HepG2 (cell line): ENCODE data around the gene SEC31B. TPM values are rescaled to one million over a fixed set of nuclear protein-coding genes. Genes with fewer than 3 reads are reported as not detected.

Experiments used
- BRD4 ChIP-seq: sonication (generic); formaldehyde crosslinking; IDR thresholded peaks from 2 replicates; pipeline ENCODE4 v1.4.0; 2020; ENCODE audit warnings: missing genetic modification reagents
- CBFB ChIP-seq: sonication (generic); formaldehyde crosslinking; IDR thresholded peaks from 2 replicates; pipeline ENCODE4 v1.4.0; 2020; ENCODE audit warnings: missing genetic modification reagents
- CENPX ChIP-seq: sonication (generic); formaldehyde crosslinking; IDR thresholded peaks from 2 replicates; pipeline ENCODE4 v1.9.0; 2021; ENCODE audit warnings: mild to moderate bottlenecking, missing genetic modification reagents, moderate library complexity
- HIVEP1 ChIP-seq: sonication (generic); formaldehyde crosslinking; IDR thresholded peaks from 2 replicates; pipeline ENCODE4 v1.4.0; 2020; ENCODE audit warnings: mild to moderate bottlenecking, missing genetic modification reagents
- JUN ChIP-seq: sonication (generic); formaldehyde crosslinking; IDR thresholded peaks from 2 replicates; pipeline ENCODE4 v1.4.0; 2020; ENCODE audit warnings: mild to moderate bottlenecking, missing genetic modification reagents
- NCOA5 ChIP-seq: sonication (generic); formaldehyde crosslinking; IDR thresholded peaks from 2 replicates; pipeline ENCODE4 v1.4.0; 2020; ENCODE audit warnings: missing genetic modification reagents
- PHF5A ChIP-seq: IDR thresholded peaks from one replicate; pipeline ENCODE4 v1.6.1; 2018; ENCODE audit warnings: low read depth, missing genetic modification reagents; ENCODE audit not compliant: unreplicated experiment
- PITX1 ChIP-seq: sonication (generic); formaldehyde crosslinking; IDR thresholded peaks from 2 replicates; pipeline ENCODE4 v1.5.1; 2020; ENCODE audit warnings: mild to moderate bottlenecking, missing genetic modification reagents
- RAD21 ChIP-seq: fragments of 450-650 bp; formaldehyde crosslinking; IDR thresholded peaks from 2 replicates; pipeline ENCODE4 v1.5.0; 2020; ENCODE audit warnings: mild to moderate bottlenecking
- RXRA ChIP-seq: sonication (generic); formaldehyde crosslinking; IDR thresholded peaks from 2 replicates; pipeline ENCODE4 v1.5.1; 2020; ENCODE audit warnings: missing genetic modification reagents
- RXRB ChIP-seq: IDR thresholded peaks from 2 replicates; pipeline ENCODE4 v1.6.1; 2016; ENCODE audit warnings: borderline replicate concordance, missing genetic modification reagents, missing compliant biosample characterization
- SMC3 ChIP-seq: IDR thresholded peaks from 2 replicates; pipeline ENCODE4 v1.6.1; 2011; ENCODE audit warnings: low read length, improper control_type of control experiment
- SP140L ChIP-seq: sonication (generic); formaldehyde crosslinking; IDR thresholded peaks from 2 replicates; pipeline ENCODE4 v1.4.0; 2020; ENCODE audit warnings: missing genetic modification reagents, borderline replicate concordance
- STAG1 ChIP-seq: sonication (generic); formaldehyde crosslinking; IDR thresholded peaks from 2 replicates; pipeline ENCODE4 v1.4.0; 2020; ENCODE audit warnings: missing genetic modification reagents
- ZBTB20 ChIP-seq: sonication (generic); formaldehyde crosslinking; IDR thresholded peaks from 2 replicates; pipeline ENCODE4 v1.8.1; 2023; ENCODE audit warnings: missing genetic modification reagents, low read depth, mild to moderate bottlenecking, borderline replicate concordance
- ZIK1 ChIP-seq: sonication (generic); formaldehyde crosslinking; IDR thresholded peaks from 2 replicates; pipeline ENCODE4 v1.5.0; 2020; ENCODE audit warnings: mild to moderate bottlenecking, low read depth, missing genetic modification reagents, borderline replicate concordance
- ZNF547 ChIP-seq: sonication (generic); formaldehyde crosslinking; IDR thresholded peaks from 2 replicates; pipeline ENCODE4 v1.5.1; 2020; ENCODE audit warnings: mild to moderate bottlenecking, missing genetic modification reagents
- ZNF615 ChIP-seq: sonication (generic); formaldehyde crosslinking; IDR thresholded peaks from 2 replicates; pipeline ENCODE4 v1.5.0; 2020; ENCODE audit warnings: mild to moderate bottlenecking, missing genetic modification reagents, borderline replicate concordance
- ZNF644 ChIP-seq: IDR thresholded peaks from 2 replicates; pipeline ENCODE4 v1.6.1; 2016; ENCODE audit warnings: low read depth
- ZNF670 ChIP-seq: sonication (generic); formaldehyde crosslinking; IDR thresholded peaks from 2 replicates; pipeline ENCODE4 v1.8.0; 2022; ENCODE audit warnings: mild to moderate bottlenecking, missing genetic modification reagents, borderline replicate concordance
- ZNF780A ChIP-seq: sonication (generic); formaldehyde crosslinking; IDR thresholded peaks from 2 replicates; pipeline ENCODE4 v1.8.0; 2022; ENCODE audit warnings: mild to moderate bottlenecking, missing genetic modification reagents, moderate library complexity
- ZNF790 ChIP-seq: sonication (generic); formaldehyde crosslinking; IDR thresholded peaks from 2 replicates; pipeline ENCODE4 v1.8.0; 2022; ENCODE audit warnings: missing genetic modification reagents, mild to moderate bottlenecking, borderline replicate concordance
- ZNF792 ChIP-seq: IDR thresholded peaks from 2 replicates; pipeline ENCODE4 v1.6.1; 2016
- polyA plus RNA-seq, 8 experiments: library from polyadenylated mRNA; depleted of rRNA in 3 of 8; stranded (reverse) in 7 of 8; unstranded in 1 of 8; fragments of >200 nt; fragmentation: Illumina TruSeq in 4 of 8; extraction: Trizol in 4 of 8; gene quantifications; 2 replicates each; pipeline versions ENCODE4 v1.2.1 to v1.2.3, GENCODE V29; 2011 to 2016; ENCODE audit warnings: low read depth in 4 of 8, missing spikeins in 1 of 8, mixed read lengths in 1 of 8; ENCODE audit not compliant: insufficient read depth in 1 of 8
- total RNA-seq, 5 experiments: library from RNA; depleted of rRNA; stranded (reverse); fragments of >200 nt; fragmentation: Illumina TruSeq; extraction: Trizol; gene quantifications; 2 replicates each; pipeline ENCODE4 v1.2.3, GENCODE V29; 2016; ENCODE audit warnings: low read depth in 1 of 5
- TF ChIP-seq, protein P1 (sequence below): sonication (generic); formaldehyde crosslinking; IDR thresholded peaks from 2 replicates; pipeline ENCODE4 v1.9.0; 2021; ENCODE audit warnings: missing genetic modification reagents, borderline replicate concordance
- TF ChIP-seq, protein P2 (sequence below): sonication (generic); formaldehyde crosslinking; IDR thresholded peaks from 2 replicates; pipeline ENCODE4 v1.4.0; 2020; ENCODE audit warnings: missing genetic modification reagents

The SEC31B gene
- total and polyA plus RNA-seq, 2 of the 13 experiments (the other 11 are each of a cell fraction or from before 2014, with no cell fraction given), result 2.0 to 8.3 TPM

DNA sequence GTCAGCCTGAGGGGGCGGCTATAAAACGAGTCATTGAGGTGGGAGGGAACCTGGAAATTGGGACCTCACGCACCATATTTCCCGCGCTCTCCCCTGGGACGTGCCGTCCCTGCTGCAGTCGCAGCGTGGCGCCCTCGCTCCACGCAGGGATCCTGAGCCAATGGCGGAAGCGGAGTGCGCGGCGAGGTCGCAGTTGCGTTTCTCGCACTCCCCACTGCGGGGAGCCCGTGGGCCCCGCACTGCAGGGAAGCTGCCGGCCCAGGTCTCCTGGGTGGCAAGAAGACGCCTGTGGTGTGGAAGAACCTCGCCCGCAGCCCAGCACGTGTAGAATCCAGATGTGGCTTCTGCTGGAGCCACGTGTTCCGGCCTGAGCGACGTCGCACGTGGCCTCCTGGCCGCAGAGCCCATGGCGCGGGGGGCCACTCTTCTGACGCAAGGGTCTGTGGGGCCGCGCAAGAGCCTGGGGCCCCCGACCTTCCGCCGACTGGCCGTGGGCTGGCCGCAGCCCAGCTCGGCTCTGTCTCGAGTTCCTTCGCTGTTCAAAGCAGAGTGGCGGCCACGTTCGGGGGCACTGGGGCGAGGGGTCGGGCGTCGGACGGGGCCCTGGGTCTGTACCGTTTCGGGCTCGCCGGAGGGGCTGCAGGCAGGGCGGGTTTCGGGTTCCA is 42.5 kb upstream of the SEC31B start (continued):
- TF ChIP-seq RXRA (CRISPR knock-in tag) (peak; percentile 67), ZNF670 (CRISPR knock-in tag) (no peak), PITX1 (CRISPR knock-in tag) (no peak), CBFB (CRISPR knock-in tag) (no peak), STAG1 (peak; percentile 95), ZIK1 (CRISPR knock-in tag) (no peak), PHF5A (CRISPR knock-in tag) (no peak), BRD4 (CRISPR knock-in tag) (no peak), ZNF547 (CRISPR knock-in tag) (0 out of 2 replicates have a peak, but pooled peaks have one; percentile 19), ZBTB20 (CRISPR knock-in tag) (no peak), ZNF790 (CRISPR knock-in tag) (no peak), ZNF792 (CRISPR knock-in tag) (no peak), SP140L (no peak), SMC3 (peak; percentile 14; the same call in 1 of the 2 replicates), NCOA5 (CRISPR knock-in tag) (no peak), RAD21 (peak; percentile 94), CENPX (CRISPR knock-in tag) (no peak), ZNF615 (CRISPR knock-in tag) (no peak), ZNF644 (CRISPR knock-in tag) (no peak), JUN (no peak), ZNF780A (CRISPR knock-in tag) (no peak), RXRB (CRISPR knock-in tag) (0 out of 2 replicates have a peak, but pooled peaks have one; percentile 11), HIVEP1 (CRISPR knock-in tag) (no peak; the same call in 1 of the 2 replicates)
- TF ChIP-seq, protein P1, sequence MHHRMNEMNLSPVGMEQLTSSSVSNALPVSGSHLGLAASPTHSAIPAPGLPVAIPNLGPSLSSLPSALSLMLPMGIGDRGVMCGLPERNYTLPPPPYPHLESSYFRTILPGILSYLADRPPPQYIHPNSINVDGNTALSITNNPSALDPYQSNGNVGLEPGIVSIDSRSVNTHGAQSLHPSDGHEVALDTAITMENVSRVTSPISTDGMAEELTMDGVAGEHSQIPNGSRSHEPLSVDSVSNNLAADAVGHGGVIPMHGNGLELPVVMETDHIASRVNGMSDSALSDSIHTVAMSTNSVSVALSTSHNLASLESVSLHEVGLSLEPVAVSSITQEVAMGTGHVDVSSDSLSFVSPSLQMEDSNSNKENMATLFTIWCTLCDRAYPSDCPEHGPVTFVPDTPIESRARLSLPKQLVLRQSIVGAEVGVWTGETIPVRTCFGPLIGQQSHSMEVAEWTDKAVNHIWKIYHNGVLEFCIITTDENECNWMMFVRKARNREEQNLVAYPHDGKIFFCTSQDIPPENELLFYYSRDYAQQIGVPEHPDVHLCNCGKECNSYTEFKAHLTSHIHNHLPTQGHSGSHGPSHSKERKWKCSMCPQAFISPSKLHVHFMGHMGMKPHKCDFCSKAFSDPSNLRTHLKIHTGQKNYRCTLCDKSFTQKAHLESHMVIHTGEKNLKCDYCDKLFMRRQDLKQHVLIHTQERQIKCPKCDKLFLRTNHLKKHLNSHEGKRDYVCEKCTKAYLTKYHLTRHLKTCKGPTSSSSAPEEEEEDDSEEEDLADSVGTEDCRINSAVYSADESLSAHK, result no peak
- TF ChIP-seq, protein P2, sequence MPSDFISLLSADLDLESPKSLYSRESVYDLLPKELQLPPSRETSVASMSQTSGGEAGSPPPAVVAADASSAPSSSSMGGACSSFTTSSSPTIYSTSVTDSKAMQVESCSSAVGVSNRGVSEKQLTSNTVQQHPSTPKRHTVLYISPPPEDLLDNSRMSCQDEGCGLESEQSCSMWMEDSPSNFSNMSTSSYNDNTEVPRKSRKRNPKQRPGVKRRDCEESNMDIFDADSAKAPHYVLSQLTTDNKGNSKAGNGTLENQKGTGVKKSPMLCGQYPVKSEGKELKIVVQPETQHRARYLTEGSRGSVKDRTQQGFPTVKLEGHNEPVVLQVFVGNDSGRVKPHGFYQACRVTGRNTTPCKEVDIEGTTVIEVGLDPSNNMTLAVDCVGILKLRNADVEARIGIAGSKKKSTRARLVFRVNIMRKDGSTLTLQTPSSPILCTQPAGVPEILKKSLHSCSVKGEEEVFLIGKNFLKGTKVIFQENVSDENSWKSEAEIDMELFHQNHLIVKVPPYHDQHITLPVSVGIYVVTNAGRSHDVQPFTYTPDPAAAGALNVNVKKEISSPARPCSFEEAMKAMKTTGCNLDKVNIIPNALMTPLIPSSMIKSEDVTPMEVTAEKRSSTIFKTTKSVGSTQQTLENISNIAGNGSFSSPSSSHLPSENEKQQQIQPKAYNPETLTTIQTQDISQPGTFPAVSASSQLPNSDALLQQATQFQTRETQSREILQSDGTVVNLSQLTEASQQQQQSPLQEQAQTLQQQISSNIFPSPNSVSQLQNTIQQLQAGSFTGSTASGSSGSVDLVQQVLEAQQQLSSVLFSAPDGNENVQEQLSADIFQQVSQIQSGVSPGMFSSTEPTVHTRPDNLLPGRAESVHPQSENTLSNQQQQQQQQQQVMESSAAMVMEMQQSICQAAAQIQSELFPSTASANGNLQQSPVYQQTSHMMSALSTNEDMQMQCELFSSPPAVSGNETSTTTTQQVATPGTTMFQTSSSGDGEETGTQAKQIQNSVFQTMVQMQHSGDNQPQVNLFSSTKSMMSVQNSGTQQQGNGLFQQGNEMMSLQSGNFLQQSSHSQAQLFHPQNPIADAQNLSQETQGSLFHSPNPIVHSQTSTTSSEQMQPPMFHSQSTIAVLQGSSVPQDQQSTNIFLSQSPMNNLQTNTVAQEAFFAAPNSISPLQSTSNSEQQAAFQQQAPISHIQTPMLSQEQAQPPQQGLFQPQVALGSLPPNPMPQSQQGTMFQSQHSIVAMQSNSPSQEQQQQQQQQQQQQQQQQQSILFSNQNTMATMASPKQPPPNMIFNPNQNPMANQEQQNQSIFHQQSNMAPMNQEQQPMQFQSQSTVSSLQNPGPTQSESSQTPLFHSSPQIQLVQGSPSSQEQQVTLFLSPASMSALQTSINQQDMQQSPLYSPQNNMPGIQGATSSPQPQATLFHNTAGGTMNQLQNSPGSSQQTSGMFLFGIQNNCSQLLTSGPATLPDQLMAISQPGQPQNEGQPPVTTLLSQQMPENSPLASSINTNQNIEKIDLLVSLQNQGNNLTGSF (CRISPR knock-in tag), result no peak
